Measurements from ENCODE around the gene SNX5. TPM values are rescaled to one million over a fixed set of nuclear protein-coding genes. Genes with fewer than 3 reads are reported as not detected.
A peak's percentile ranks its signal among the peaks of the same experiment; 100 is the strongest.
"Not testable (repeated sequence)": the region's sequence is repeated elsewhere in the genome, so short reads cannot be mapped to it uniquely, and the experiment has no call there.

Gene SNX5
- total RNA-seq, 1 experiment from 2014 or later, result 159 TPM

DNA sequence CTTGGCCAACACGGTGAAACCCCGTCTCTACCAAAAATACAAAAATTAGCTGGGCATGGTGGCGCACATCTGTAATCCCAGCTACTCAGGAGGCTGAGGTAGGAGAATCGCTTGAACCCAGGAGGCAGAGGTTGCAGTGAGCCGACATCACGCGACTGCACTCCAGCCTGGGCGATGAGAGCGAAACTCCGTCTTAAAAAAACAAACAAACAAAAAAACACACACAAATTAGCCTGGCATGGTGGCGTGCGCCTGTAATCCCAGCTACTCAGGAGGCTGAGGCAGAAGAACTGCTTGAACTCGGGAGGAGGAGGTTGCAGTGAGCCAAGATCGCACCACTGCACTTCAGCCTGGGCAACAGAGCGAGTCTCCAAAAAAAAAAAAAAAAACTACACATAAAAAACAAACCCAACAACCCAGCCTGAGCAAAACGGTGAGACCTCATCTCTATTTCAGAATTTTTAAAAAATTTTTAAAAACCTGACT lies 8.2 kb downstream of the SNX5 start:
- H3K27ac ChIP-seq (ENCODE audit: low read depth, low read length); ATAC-seq; BruUV-seq (replicated peaks); H3K4me3 ChIP-seq (replicated peaks in 1 of 2; ENCODE audit: low read depth in 1 of 2, low read length in 2 of 2); H3K9ac ChIP-seq (ENCODE audit: low read length); H3K27me3 ChIP-seq (ENCODE audit: insufficient read depth, low read length); H3K4me2 ChIP-seq (ENCODE audit: low read length); CTCF ChIA-PET; RAD21 ChIA-PET (ENCODE audit: low non-redundant PET in 1 of 2, low total read pairs in 2 of 2, uncharacterized antibody in 2 of 2, unreplicated experiment in 2 of 2); H3K9me2 ChIP-seq (ENCODE audit: insufficient read depth); H2AFZ ChIP-seq (ENCODE audit: low read depth, low read length, poor library complexity, severe bottlenecking); DNase-seq (ENCODE audit: low read depth, low spot score); POLR2A ChIA-PET; H3K9me3 ChIP-seq (ENCODE audit: control insufficient read depth in 1 of 2, insufficient read depth in 1 of 2, low read depth in 1 of 2, low read length in 2 of 2): not testable (repeated sequence)
- H4K20me1 ChIP-seq (ENCODE audit: insufficient read depth), result peaks cover 75% of the 10 kb centered on the region; the same call in 1 of the 2 replicates
- peaks cover 14 to 45% of the 10 kb centered on the region in 2 experiments for H3K36me3 ChIP-seq (ENCODE audit: control insufficient read depth in 1 of 2, insufficient read depth in 2 of 2, low read length in 2 of 2)
- H3K79me2 ChIP-seq (ENCODE audit: insufficient read depth, low read length), result peaks cover 100% of the 10 kb centered on the region
- peaks cover 6 to 45% of the 10 kb centered on the region in 2 experiments for H3K4me1 ChIP-seq (ENCODE audit: control insufficient read depth in 1 of 2, insufficient read depth in 2 of 2, low read length in 2 of 2)
- intact Hi-C loops (cut with micrococcal nuclease), result loop anchor here (10.0 kb wide), 1 partner anchor 314 kb away; no protein-coding TSS in a partner anchor

DNA sequence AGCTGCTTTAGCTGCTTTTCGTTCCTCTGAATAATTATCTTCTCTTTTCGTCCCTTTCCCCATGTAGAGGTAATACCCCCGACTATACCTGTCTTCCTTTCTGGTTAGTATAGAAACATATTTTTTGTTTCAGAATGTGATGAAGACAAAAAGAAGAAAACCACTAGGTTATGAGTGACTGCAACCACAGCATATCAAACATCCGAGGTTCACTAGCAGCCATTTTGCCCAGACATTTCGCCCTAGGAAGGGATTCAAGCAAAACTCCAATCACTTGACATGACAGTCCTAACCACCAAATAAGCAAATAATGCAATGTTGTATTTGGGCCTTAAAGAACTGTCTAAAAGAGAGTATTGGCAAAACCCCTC lies 9.4 kb downstream of the SNX5 start:
- no peak overlapping the region for H3K4me2 ChIP-seq (ENCODE audit: low read length)
- intact Hi-C loops (cut with micrococcal nuclease), result no loop called here
- ChIA-PET POLR2A (interaction anchor here (1.9 kb wide), 1 partner anchor 8 kb away, joined by 7 read pairs; the partner anchor contains the start of gene SNX5), RAD21 (ENCODE audit: low non-redundant PET in 1 of 2, low total read pairs in 2 of 2, uncharacterized antibody in 2 of 2, unreplicated experiment in 2 of 2) (no interaction called here), CTCF (no interaction called here)
- H2AFZ ChIP-seq (ENCODE audit: low read depth, low read length, poor library complexity, severe bottlenecking), result no peak overlapping the region
- no TSS peak for BruUV-seq (replicated peaks)
- peaks cover 67% of the 10 kb centered on the region; the same call in 1 of the 2 replicates for H4K20me1 ChIP-seq (ENCODE audit: insufficient read depth)
- H3K27ac ChIP-seq (ENCODE audit: low read depth, low read length), result no peak overlapping the region
- H3K9me3 ChIP-seq (ENCODE audit: control insufficient read depth in 1 of 2, insufficient read depth in 1 of 2, low read depth in 1 of 2, low read length in 2 of 2), result no peaks in the 10 kb centered on the region
- TF ChIP-seq TCF7L2 (IDR thresholded peaks at IDR 0.05; ENCODE audit: borderline replicate concordance, extremely low read depth, insufficient read depth, insufficient read length) (no peak), SRF (IDR thresholded peaks at IDR 0.05; ENCODE audit: low read depth) (no peak), EZH2phosphoT487 (IDR thresholded peaks at IDR 0.05; ENCODE audit: borderline replicate concordance) (no peak), RAD21 (IDR thresholded peaks at IDR 0.05; ENCODE audit: low read depth) (no peak), SIN3A (IDR thresholded peaks at IDR 0.05; ENCODE audit: low read depth) (no peak), YY1 (IDR thresholded peaks at IDR 0.05; ENCODE audit: extremely low read depth, insufficient replicate concordance, low read depth, low read length) (no peak), JUND (IDR thresholded peaks at IDR 0.05) (no peak), CBX3 (IDR thresholded peaks at IDR 0.05; ENCODE audit: low read depth) (no peak), EZH2 (IDR thresholded peaks at IDR 0.05) (no peak)
- TF ChIP-seq, protein P1, sequence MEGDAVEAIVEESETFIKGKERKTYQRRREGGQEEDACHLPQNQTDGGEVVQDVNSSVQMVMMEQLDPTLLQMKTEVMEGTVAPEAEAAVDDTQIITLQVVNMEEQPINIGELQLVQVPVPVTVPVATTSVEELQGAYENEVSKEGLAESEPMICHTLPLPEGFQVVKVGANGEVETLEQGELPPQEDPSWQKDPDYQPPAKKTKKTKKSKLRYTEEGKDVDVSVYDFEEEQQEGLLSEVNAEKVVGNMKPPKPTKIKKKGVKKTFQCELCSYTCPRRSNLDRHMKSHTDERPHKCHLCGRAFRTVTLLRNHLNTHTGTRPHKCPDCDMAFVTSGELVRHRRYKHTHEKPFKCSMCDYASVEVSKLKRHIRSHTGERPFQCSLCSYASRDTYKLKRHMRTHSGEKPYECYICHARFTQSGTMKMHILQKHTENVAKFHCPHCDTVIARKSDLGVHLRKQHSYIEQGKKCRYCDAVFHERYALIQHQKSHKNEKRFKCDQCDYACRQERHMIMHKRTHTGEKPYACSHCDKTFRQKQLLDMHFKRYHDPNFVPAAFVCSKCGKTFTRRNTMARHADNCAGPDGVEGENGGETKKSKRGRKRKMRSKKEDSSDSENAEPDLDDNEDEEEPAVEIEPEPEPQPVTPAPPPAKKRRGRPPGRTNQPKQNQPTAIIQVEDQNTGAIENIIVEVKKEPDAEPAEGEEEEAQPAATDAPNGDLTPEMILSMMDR (IDR thresholded peaks at IDR 0.05 in 2 of 3, conservative IDR thresholded peaks at IDR 0.05 in 1 of 3; ENCODE audit: borderline replicate concordance in 1 of 3, insufficient read depth in 1 of 3, low read depth in 2 of 3, low read length in 2 of 3), result no peak
- TF ChIP-seq, protein P2, sequence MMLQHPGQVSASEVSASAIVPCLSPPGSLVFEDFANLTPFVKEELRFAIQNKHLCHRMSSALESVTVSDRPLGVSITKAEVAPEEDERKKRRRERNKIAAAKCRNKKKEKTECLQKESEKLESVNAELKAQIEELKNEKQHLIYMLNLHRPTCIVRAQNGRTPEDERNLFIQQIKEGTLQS (IDR thresholded peaks at IDR 0.05), result no peak
- peaks cover 100% of the 10 kb centered on the region for H3K79me2 ChIP-seq (ENCODE audit: insufficient read depth, low read length)
- H3K4me3 ChIP-seq (replicated peaks in 1 of 2; ENCODE audit: low read depth in 1 of 2, low read length in 2 of 2), result no peak overlapping the region
- H3K9me2 ChIP-seq (ENCODE audit: insufficient read depth), result no peaks in the 10 kb centered on the region
- H3K27me3 ChIP-seq (ENCODE audit: insufficient read depth, low read length), result no peaks in the 10 kb centered on the region
- H3K36me3 ChIP-seq (ENCODE audit: control insufficient read depth in 1 of 2, insufficient read depth in 2 of 2, low read length in 2 of 2), result peaks cover 26 to 45% of the 10 kb centered on the region in 2 experiments
- 0 out of 2 replicates have a peak overlapping the region, but pooled peaks have one; percentile 3 for H3K9ac ChIP-seq (ENCODE audit: low read length)
- ATAC-seq (no peak), DNase-seq (ENCODE audit: low read depth, low spot score) (no peak)
- peaks cover 3 to 33% of the 10 kb centered on the region in 2 experiments; a peak in 3 of 4 replicates for H3K4me1 ChIP-seq (ENCODE audit: control insufficient read depth in 1 of 2, insufficient read depth in 2 of 2, low read length in 2 of 2)

Data from HCT116 (cell line).